ENCODE measurements around the gene PLAAT2.

The PLAAT2 gene

DNA sequence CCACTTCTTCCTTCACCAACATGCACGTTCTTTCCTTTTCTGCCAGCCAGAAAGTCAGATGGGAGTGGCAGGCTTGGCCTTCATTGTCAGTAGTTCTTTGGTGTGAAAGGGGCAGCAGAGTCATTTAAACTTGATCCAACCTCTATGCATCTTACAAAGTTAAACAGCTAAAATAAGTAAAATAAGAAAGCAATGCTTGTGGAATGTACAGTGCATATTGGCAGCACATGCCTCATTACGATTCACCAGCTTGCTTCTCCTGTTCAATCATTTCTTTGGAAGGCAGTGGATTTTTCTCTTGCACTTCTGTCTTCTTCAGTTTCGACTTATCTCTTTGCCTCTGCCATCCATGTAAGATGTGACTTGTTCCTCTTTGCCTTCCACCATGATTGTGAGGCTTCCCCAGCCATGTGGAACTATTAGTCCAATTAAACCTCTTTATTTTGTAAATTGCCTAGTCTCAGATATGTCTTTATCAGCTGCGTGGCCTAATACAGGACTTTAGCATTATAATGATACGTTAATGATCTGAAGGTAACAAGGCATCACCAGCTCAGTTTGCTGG is 42.5 kb downstream of the PLAAT2 start:
- Histone ChIP-seq H3K4me3 (ENCODE audit: low read length) (no peak overlapping the region), H3K27ac (ENCODE audit: low read depth, low read length) (no peak overlapping the region), H3K4me1 (ENCODE audit: control insufficient read depth, insufficient read depth, low read length) (no peaks in the 10 kb centered on the region), H3K9ac (ENCODE audit: low read length) (no peak overlapping the region), H3K36me3 (ENCODE audit: control insufficient read depth, insufficient read depth, low read length) (no peaks in the 10 kb centered on the region), H3K27me3 (ENCODE audit: control insufficient read depth, insufficient read depth, low read length) (no peaks in the 10 kb centered on the region)

- H3K27ac ChIP-seq (ENCODE audit: low read depth, low read length), result no peak overlapping the region
- H3K4me1 ChIP-seq (ENCODE audit: control insufficient read depth, insufficient read depth, low read length), result no peaks in the 10 kb centered on the region
- no peak overlapping the region for H3K4me3 ChIP-seq (ENCODE audit: low read length)
- no peaks in the 10 kb centered on the region for H3K36me3 ChIP-seq (ENCODE audit: control insufficient read depth, insufficient read depth, low read length)
- no peak overlapping the region for H3K9ac ChIP-seq (ENCODE audit: low read length)
- no peaks in the 10 kb centered on the region for H3K27me3 ChIP-seq (ENCODE audit: control insufficient read depth, insufficient read depth, low read length)
These were observed 44.6 kb downstream of the PLAAT2 start for GRCh38 chr11:63518548-63518947.

- H3K36me3 ChIP-seq (ENCODE audit: control insufficient read depth, insufficient read depth, low read length), result no peaks in the 10 kb centered on the region
- no peaks in the 10 kb centered on the region for H3K27me3 ChIP-seq (ENCODE audit: control insufficient read depth, insufficient read depth, low read length)
- H3K4me3 ChIP-seq (ENCODE audit: low read length), result no peak overlapping the region
- no peak overlapping the region for H3K27ac ChIP-seq (ENCODE audit: low read depth, low read length)
- no peak overlapping the region for H3K9ac ChIP-seq (ENCODE audit: low read length)
- H3K4me1 ChIP-seq (ENCODE audit: control insufficient read depth, insufficient read depth, low read length), result no peaks in the 10 kb centered on the region
These were observed 46.0 kb downstream of the PLAAT2 start for GRCh38 chr11:63517156-63517555.

DNA sequence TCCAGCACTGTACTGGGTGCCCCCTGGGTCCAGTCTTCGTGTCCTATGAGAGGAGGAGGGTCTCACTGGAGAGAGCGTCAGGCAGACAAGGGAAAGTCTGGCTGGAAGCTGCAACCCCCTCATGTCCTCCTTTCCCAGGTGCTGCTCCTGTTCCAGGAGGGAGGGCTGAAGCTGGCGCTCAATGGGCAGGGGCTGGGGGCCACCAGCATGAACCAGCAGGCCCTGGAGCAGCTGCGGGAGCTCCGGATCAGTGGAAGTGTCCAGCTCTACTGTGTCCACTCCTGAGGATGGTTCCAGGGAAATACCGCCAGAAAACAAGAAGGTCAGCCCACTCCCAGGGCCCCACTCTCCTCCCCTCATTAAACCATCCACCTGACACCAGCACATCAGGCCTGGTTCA is 47.1 kb downstream of the PLAAT2 start:
- no peaks in the 10 kb centered on the region for H3K27me3 ChIP-seq (ENCODE audit: control insufficient read depth, insufficient read depth, low read length)
- no peaks in the 10 kb centered on the region for H3K36me3 ChIP-seq (ENCODE audit: control insufficient read depth, insufficient read depth, low read length)

DNA sequence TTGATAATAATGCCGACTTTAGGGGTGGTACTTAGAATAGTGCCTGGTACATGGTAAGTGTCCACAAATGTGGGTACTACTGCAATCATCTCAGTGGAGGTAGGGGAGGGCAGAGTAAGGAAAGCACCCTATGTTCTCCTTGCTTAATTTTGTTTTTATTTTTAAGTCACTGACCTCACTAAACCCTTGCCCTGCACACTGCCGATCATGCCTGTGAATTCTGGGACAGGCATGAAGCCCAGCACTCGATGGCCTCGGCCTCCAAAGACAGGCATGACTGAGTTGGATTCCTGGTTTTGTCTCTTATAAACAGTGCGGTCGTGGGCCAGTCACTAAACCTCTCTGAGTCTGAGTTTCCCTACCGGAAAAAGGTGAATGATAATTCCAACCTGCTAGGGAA is 50.4 kb downstream of the PLAAT2 start:
- H3K4me1 ChIP-seq (ENCODE audit: control insufficient read depth, insufficient read depth, low read length), result no peaks in the 10 kb centered on the region
- H3K9ac ChIP-seq (ENCODE audit: low read length), result no peak overlapping the region
- no peak overlapping the region for H3K27ac ChIP-seq (ENCODE audit: low read depth, low read length)
- no peak overlapping the region for H3K4me3 ChIP-seq (ENCODE audit: low read length)
- H3K36me3 ChIP-seq (ENCODE audit: control insufficient read depth, insufficient read depth, low read length), result no peaks in the 10 kb centered on the region
- no peaks in the 10 kb centered on the region for H3K27me3 ChIP-seq (ENCODE audit: control insufficient read depth, insufficient read depth, low read length)

More for the DNA sequence above, 47.1 kb downstream of the PLAAT2 start:
- H3K27ac ChIP-seq (ENCODE audit: low read depth, low read length), result no peak overlapping the region
- H3K9ac ChIP-seq (ENCODE audit: low read length), result no peak overlapping the region
- no peak overlapping the region for H3K4me3 ChIP-seq (ENCODE audit: low read length)
- no peaks in the 10 kb centered on the region for H3K4me1 ChIP-seq (ENCODE audit: control insufficient read depth, insufficient read depth, low read length)

GRCh38 chr11:63511048-63511748 is 52.0 kb downstream of the PLAAT2 start:
- no peak overlapping the region for H3K4me3 ChIP-seq (ENCODE audit: low read length)
- H3K27me3 ChIP-seq (ENCODE audit: control insufficient read depth, insufficient read depth, low read length), result no peaks in the 10 kb centered on the region
- H3K9ac ChIP-seq (ENCODE audit: low read length), result no peak overlapping the region
- H3K4me1 ChIP-seq (ENCODE audit: control insufficient read depth, insufficient read depth, low read length), result no peaks in the 10 kb centered on the region
- no peak overlapping the region for H3K27ac ChIP-seq (ENCODE audit: low read depth, low read length)
- no peaks in the 10 kb centered on the region for H3K36me3 ChIP-seq (ENCODE audit: control insufficient read depth, insufficient read depth, low read length)

GRCh38 chr11:63510360-63511047 is 52.7 kb downstream of the PLAAT2 start:
- H3K27ac ChIP-seq (ENCODE audit: low read depth, low read length), result no peak overlapping the region

GRCh38 chr11:63508745-63509144 is 54.4 kb downstream of the PLAAT2 start:
- H3K36me3 ChIP-seq (ENCODE audit: control insufficient read depth, insufficient read depth, low read length), result no peaks in the 10 kb centered on the region
- H3K27me3 ChIP-seq (ENCODE audit: control insufficient read depth, insufficient read depth, low read length), result no peaks in the 10 kb centered on the region
- no peak overlapping the region for H3K4me3 ChIP-seq (ENCODE audit: low read length)
- no peak overlapping the region for H3K9ac ChIP-seq (ENCODE audit: low read length)
- no peak overlapping the region for H3K27ac ChIP-seq (ENCODE audit: low read depth, low read length)
- no peaks in the 10 kb centered on the region for H3K4me1 ChIP-seq (ENCODE audit: control insufficient read depth, insufficient read depth, low read length)

More at GRCh38 chr11:63510360-63511047, 52.7 kb downstream of the PLAAT2 start:
- H3K36me3 ChIP-seq (ENCODE audit: control insufficient read depth, insufficient read depth, low read length), result no peaks in the 10 kb centered on the region
- no peak overlapping the region for H3K9ac ChIP-seq (ENCODE audit: low read length)
- H3K4me1 ChIP-seq (ENCODE audit: control insufficient read depth, insufficient read depth, low read length), result no peaks in the 10 kb centered on the region
- no peaks in the 10 kb centered on the region for H3K27me3 ChIP-seq (ENCODE audit: control insufficient read depth, insufficient read depth, low read length)
- no peak overlapping the region for H3K4me3 ChIP-seq (ENCODE audit: low read length)

DNA sequence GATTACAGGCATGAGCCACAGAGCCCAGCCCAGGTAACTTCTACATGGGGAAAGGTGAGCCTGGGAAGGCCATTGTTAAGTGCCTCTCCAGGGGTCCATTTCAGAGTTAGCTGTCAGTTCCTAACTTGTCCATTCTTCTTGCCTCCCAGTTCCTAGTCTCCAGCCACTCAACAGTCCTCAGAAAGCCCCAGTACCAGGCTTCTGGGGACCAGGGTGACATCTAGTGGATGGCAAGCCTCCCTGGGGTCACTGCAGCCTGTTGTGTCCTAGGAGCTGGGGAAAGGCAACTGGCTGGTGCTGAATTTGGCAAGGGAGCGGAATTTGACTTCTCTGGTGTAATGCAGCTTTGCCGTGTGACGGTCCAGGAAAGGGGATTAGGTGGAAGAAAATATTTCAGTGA is 55.2 kb downstream of the PLAAT2 start:
- H3K9ac ChIP-seq (ENCODE audit: low read length), result no peak overlapping the region
- no peaks in the 10 kb centered on the region for H3K27me3 ChIP-seq (ENCODE audit: control insufficient read depth, insufficient read depth, low read length)
- H3K27ac ChIP-seq (ENCODE audit: low read depth, low read length), result no peak overlapping the region
- H3K4me3 ChIP-seq (ENCODE audit: low read length), result no peak overlapping the region
- H3K36me3 ChIP-seq (ENCODE audit: control insufficient read depth, insufficient read depth, low read length), result no peaks in the 10 kb centered on the region
- no peaks in the 10 kb centered on the region for H3K4me1 ChIP-seq (ENCODE audit: control insufficient read depth, insufficient read depth, low read length)

GRCh38 chr11:63507511-63507910 is 55.7 kb downstream of the PLAAT2 start:
- Histone ChIP-seq H3K4me3 (ENCODE audit: low read length) (no peak overlapping the region), H3K36me3 (ENCODE audit: control insufficient read depth, insufficient read depth, low read length) (no peaks in the 10 kb centered on the region), H3K27ac (ENCODE audit: low read depth, low read length) (no peak overlapping the region), H3K4me1 (ENCODE audit: control insufficient read depth, insufficient read depth, low read length) (no peaks in the 10 kb centered on the region), H3K9ac (ENCODE audit: low read length) (no peak overlapping the region), H3K27me3 (ENCODE audit: control insufficient read depth, insufficient read depth, low read length) (no peaks in the 10 kb centered on the region)

- no peak overlapping the region for H3K9ac ChIP-seq (ENCODE audit: low read length)
- H3K4me3 ChIP-seq (ENCODE audit: low read length), result no peak overlapping the region
- no peaks in the 10 kb centered on the region for H3K27me3 ChIP-seq (ENCODE audit: control insufficient read depth, insufficient read depth, low read length)
- no peak overlapping the region for H3K27ac ChIP-seq (ENCODE audit: low read depth, low read length)
- no peaks in the 10 kb centered on the region for H3K4me1 ChIP-seq (ENCODE audit: control insufficient read depth, insufficient read depth, low read length)
- no peaks in the 10 kb centered on the region for H3K36me3 ChIP-seq (ENCODE audit: control insufficient read depth, insufficient read depth, low read length)
These were observed 56.3 kb downstream of the PLAAT2 start for GRCh38 chr11:63506876-63507275.

- Histone ChIP-seq H3K27ac (ENCODE audit: low read depth, low read length) (no peak within 1 kb of the TSS), H3K4me3 (ENCODE audit: low read length) (no peak within 1 kb of the TSS), H3K9ac (ENCODE audit: low read length) (no peak within 1 kb of the TSS)
These were observed 57.2 kb downstream of the PLAAT2 start, which contains the start of gene LGALS12 for GRCh38 chr11:63505857-63506528. TSS of gene LGALS12 (plus strand) at chr11:63506084. CDS start at chr11:63506459, 375 bp downstream.

More at GRCh38 chr11:63505857-63506528, 57.2 kb downstream of the PLAAT2 start, which contains the start of gene LGALS12:
- Histone ChIP-seq H3K27me3 (ENCODE audit: control insufficient read depth, insufficient read depth, low read length) (no peaks in the 10 kb centered on the region), H3K36me3 (ENCODE audit: control insufficient read depth, insufficient read depth, low read length) (no peaks in the 10 kb centered on the region), H3K4me1 (ENCODE audit: control insufficient read depth, insufficient read depth, low read length) (no peaks in the 10 kb centered on the region)
